ENCODE results near the gene RAB14. TPM values are rescaled to one million over a fixed set of nuclear protein-coding genes. Genes with fewer than 3 reads are reported as not detected.

The RAB14 gene
- total and polyA plus RNA-seq, 8 donors, result 16.8 to 60.4 (median 34.0) TPM

- Histone ChIP-seq H3K27me3 (no peaks in the 10 kb centered on the region), H3K27ac (no peak overlapping the region), H3K4me3 (no peak overlapping the region), H3K36me3 (peaks cover 19 to 95% (median 82%) of the 10 kb centered on the region in 4 donors), H3K9me3 (no peaks in the 10 kb centered on the region), H3K4me1 (peaks cover 0 to 6% (median 0%) of the 10 kb centered on the region in 4 donors)
- TF ChIP-seq POLR2AphosphoS5 (IDR thresholded peaks at IDR 0.05) (peak in 1 of 3 donors; percentile 35), EP300 (IDR thresholded peaks at IDR 0.05) (no peak)
- 82 to 91% (median 85%) methylated on average over 6 of the region's 6 CpGs for WGBS, 5 donors
- DNase-seq, result no peak
- intact Hi-C loops (cut with DNase I; ENCODE audit: low total_unique reads), result no loop called here
Observed at GRCh38 chr9:121154782-121155181, 46.9 kb downstream of the RAB14 start.

- no peak overlapping the region for H3K4me3 ChIP-seq
- no peaks in the 10 kb centered on the region for H3K27me3 ChIP-seq
- WGBS, 5 donors, result 58 to 68% (median 62%) methylated on average over 1 of the region's 1 CpG
- H3K4me1 ChIP-seq, result peaks cover 0 to 6% (median 0%) of the 10 kb centered on the region in 4 donors
- peaks cover 23 to 95% (median 82%) of the 10 kb centered on the region in 4 donors for H3K36me3 ChIP-seq
- H3K27ac ChIP-seq, result no peak overlapping the region
- TF ChIP-seq EP300 (IDR thresholded peaks at IDR 0.05) (no peak), POLR2A (IDR thresholded peaks at IDR 0.05) (no peak), CTCF (IDR thresholded peaks at IDR 0.05) (no peak), POLR2AphosphoS5 (IDR thresholded peaks at IDR 0.05) (no peak)
- H3K9me3 ChIP-seq, result no peaks in the 10 kb centered on the region
- intact Hi-C loops (cut with DNase I; ENCODE audit: low total_unique reads), result no loop called here
- DNase-seq, result no peak
Observed at GRCh38 chr9:121153642-121154041, 48.0 kb downstream of the RAB14 start.

- Histone ChIP-seq H3K36me3 (peaks cover 26 to 95% (median 90%) of the 10 kb centered on the region in 4 donors), H3K27me3 (no peaks in the 10 kb centered on the region), H3K9me3 (no peaks in the 10 kb centered on the region), H3K27ac (no peak overlapping the region), H3K4me1 (no peaks in the 10 kb centered on the region), H3K4me3 (no peak overlapping the region)
- no peak for TF ChIP-seq EP300 (IDR thresholded peaks at IDR 0.05)
- no peak for TF ChIP-seq CTCF (IDR thresholded peaks at IDR 0.05)
- TF ChIP-seq POLR2A (IDR thresholded peaks at IDR 0.05), result no peak
- no peak for TF ChIP-seq POLR2AphosphoS5 (IDR thresholded peaks at IDR 0.05)
- WGBS, 5 donors, result 32 to 54% (median 34%) methylated on average over 2 of the region's 2 CpGs
- DNase-seq, result no peak
- intact Hi-C loops (cut with DNase I; ENCODE audit: low total_unique reads), result no loop called here
Observed at GRCh38 chr9:121150188-121150587, 51.5 kb downstream of the RAB14 start.

- Histone ChIP-seq H3K27ac (no peak overlapping the region), H3K27me3 (no peaks in the 10 kb centered on the region), H3K4me3 (no peak overlapping the region), H3K36me3 (peaks cover 60 to 100% (median 100%) of the 10 kb centered on the region in 4 donors), H3K4me1 (no peaks in the 10 kb centered on the region), H3K9me3 (no peaks in the 10 kb centered on the region)
- TF ChIP-seq POLR2AphosphoS5 (IDR thresholded peaks at IDR 0.05) (no peak), EP300 (IDR thresholded peaks at IDR 0.05) (no peak), CTCF (IDR thresholded peaks at IDR 0.05) (no peak), POLR2A (IDR thresholded peaks at IDR 0.05) (no peak)
- DNase-seq, result no peak
- 69 to 92% (median 78%) methylated on average over 2 of the region's 2 CpGs for WGBS, 5 donors
- intact Hi-C loops (cut with DNase I; ENCODE audit: low total_unique reads), result no loop called here
Observed at GRCh38 chr9:121144482-121144881, 57.2 kb downstream of the RAB14 start.

GRCh38 chr9:121143771-121144170 lies 57.9 kb downstream of the RAB14 start:
- Histone ChIP-seq H3K36me3 (peaks cover 57 to 100% (median 100%) of the 10 kb centered on the region in 4 donors), H3K9me3 (no peaks in the 10 kb centered on the region), H3K27ac (no peak overlapping the region), H3K27me3 (no peaks in the 10 kb centered on the region), H3K4me1 (no peaks in the 10 kb centered on the region), H3K4me3 (no peak overlapping the region)
- intact Hi-C loops (cut with DNase I; ENCODE audit: low total_unique reads), result no loop called here
- no peak for TF ChIP-seq CTCF (IDR thresholded peaks at IDR 0.05)
- TF ChIP-seq POLR2A (IDR thresholded peaks at IDR 0.05), result no peak
- TF ChIP-seq EP300 (IDR thresholded peaks at IDR 0.05), result no peak
- DNase-seq, result no peak
- WGBS, 5 donors, result 78 to 87% (median 80%) methylated on average over 2 of the region's 2 CpGs

All from stomach (tissue), 9 donors.